CD14-positive monocyte (primary cell): Measurements from ENCODE around the gene CENPM. TPM values are rescaled to one million over a fixed set of nuclear protein-coding genes. Genes with fewer than 3 reads are reported as not detected.

Experiments used
- DNase-seq, 3 donors: peaks; one replicate each; pipeline ENCODE4 v3.0.0-alpha.2; 2011 to 2022
- H2AFZ ChIP-seq: 2 replicates; pipeline ENCODE4 v1.6.0; 2012; ENCODE audit warnings: mild to moderate bottlenecking, low read depth, low read length, inconsistent platforms; ENCODE audit not compliant: insufficient read depth, poor library complexity, severe bottlenecking
- H3K27ac ChIP-seq, 2 donors: 1 replicate in 1 of 2; 2 replicates in 1 of 2; pipeline ENCODE4 v1.5.1; 2012 to 2013; ENCODE audit warnings: low read length in 2 of 2, control low read depth in 1 of 2, inconsistent platforms in 1 of 2, low read depth in 1 of 2, mild to moderate bottlenecking in 1 of 2
- H3K27me3 ChIP-seq, 2 donors: one replicate each; pipeline versions ENCODE4 v1.6.0 to v1.6.1; 2011 to 2013; ENCODE audit warnings: low read length in 2 of 2; ENCODE audit not compliant: control insufficient read depth in 2 of 2, insufficient read depth in 2 of 2
- H3K36me3 ChIP-seq, 2 donors: replicated peaks in 1 of 2; 1 replicate in 1 of 2; 2 replicates in 1 of 2; pipeline versions ENCODE4 v1.5.1 to v1.6.1; 2012 to 2013; ENCODE audit warnings: low read length in 2 of 2, control low read depth in 1 of 2, inconsistent platforms in 1 of 2, mild to moderate bottlenecking in 1 of 2; ENCODE audit not compliant: insufficient read depth in 2 of 2, control insufficient read depth in 1 of 2
- H3K4me1 ChIP-seq, 2 donors: 1 replicate in 1 of 2; 2 replicates in 1 of 2; pipeline versions ENCODE4 v1.5.1 to v1.6.1; 2012 to 2013; ENCODE audit warnings: low read length in 2 of 2, control low read depth in 1 of 2, inconsistent platforms in 1 of 2, mild to moderate bottlenecking in 1 of 2, moderate library complexity in 1 of 2; ENCODE audit not compliant: insufficient read depth in 2 of 2, control insufficient read depth in 1 of 2
- H3K4me2 ChIP-seq: replicated peaks from 2 replicates; pipeline ENCODE3; 2012; ENCODE audit warnings: low read length, moderate library complexity, mild to moderate bottlenecking; ENCODE audit not compliant: poor library complexity, severe bottlenecking; ENCODE audit errors: extremely low read depth
- H3K4me3 ChIP-seq, 3 experiments: fragments of 200-600 bp in 1 of 3; sonication (generic) in 1 of 3; replicated peaks in 1 of 3; 1 replicate in 2 of 3; 2 replicates in 1 of 3; pipeline ENCODE4 v1.5.1; 2011 to 2013; ENCODE audit warnings: low read length in 3 of 3, mild to moderate bottlenecking in 3 of 3, control low read depth in 2 of 3, low read depth in 2 of 3, inconsistent platforms in 1 of 3, moderate library complexity in 1 of 3
- H3K79me2 ChIP-seq: 2 replicates; pipeline ENCODE4 v1.6.0; 2012; ENCODE audit warnings: mild to moderate bottlenecking, control low read depth, inconsistent platforms, low read length, moderate library complexity; ENCODE audit not compliant: insufficient read depth
- H3K9ac ChIP-seq: 2 replicates; pipeline ENCODE4 v1.6.0; 2017; ENCODE audit warnings: low read length, mild to moderate bottlenecking; ENCODE audit not compliant: insufficient read depth, poor library complexity, severe bottlenecking
- H3K9me3 ChIP-seq, 2 donors: replicated peaks in 1 of 2; 1 replicate in 1 of 2; 2 replicates in 1 of 2; pipeline versions ENCODE4 v1.5.1 to v1.6.1; 2012 to 2013; ENCODE audit warnings: low read length in 2 of 2, control low read depth in 1 of 2; ENCODE audit not compliant: control insufficient read depth in 1 of 2, insufficient read depth in 1 of 2
- H4K20me1 ChIP-seq: 2 replicates; pipeline ENCODE4 v1.6.0; 2012; ENCODE audit warnings: mild to moderate bottlenecking, low read length, control low read depth, moderate library complexity; ENCODE audit not compliant: insufficient read depth
- H3K27ac Mint-ChIP-seq, 7 donors: one replicate each; pipeline ENCODE4 v1.8.0; 2020; ENCODE audit warnings: mild to moderate bottlenecking in 7 of 7, mixed read lengths in 7 of 7, moderate library complexity in 6 of 7, inconsistent platforms in 2 of 7
- H3K27me3 Mint-ChIP-seq, 3 donors: one replicate each; pipeline ENCODE4 v1.8.0; 2021 to 2022; ENCODE audit warnings: low read depth in 3 of 3, mild to moderate bottlenecking in 3 of 3, mixed read lengths in 3 of 3, moderate library complexity in 3 of 3, inconsistent platforms in 1 of 3
- H3K36me3 Mint-ChIP-seq, 2 donors: one replicate each; pipeline ENCODE4 v1.8.0; 2020; ENCODE audit warnings: mixed read lengths in 2 of 2, inconsistent platforms in 1 of 2, mild to moderate bottlenecking in 1 of 2
- H3K4me1 Mint-ChIP-seq: one replicate; pipeline ENCODE4 v1.8.0; 2020; ENCODE audit warnings: mild to moderate bottlenecking, mixed read lengths
- H3K4me3 Mint-ChIP-seq, 2 donors: one replicate each; pipeline ENCODE4 v1.8.0; 2020; ENCODE audit warnings: mild to moderate bottlenecking in 2 of 2, mixed read lengths in 2 of 2, moderate library complexity in 1 of 2
- H3K9me3 Mint-ChIP-seq, 7 donors: one replicate each; pipeline ENCODE4 v1.8.0; 2020 to 2022; ENCODE audit warnings: mixed read lengths in 7 of 7, mild to moderate bottlenecking in 6 of 7, moderate library complexity in 6 of 7, inconsistent platforms in 2 of 7
- CTCF ChIP-seq: fragments of 200-600 bp; IDR thresholded peaks from one replicate; pipeline ENCODE4 v1.8.0; 2022; ENCODE audit warnings: antibody characterized with exemption, mild to moderate bottlenecking
- WGBS: methylation state at CpG from one replicate; pipeline ENCODE4 v1.1.5; 2013; ENCODE audit warnings: missing lambda C conversion rate; ENCODE audit not compliant: insufficient coverage; 5-methylcytosine and 5-hydroxymethylcytosine counted together
- intact Hi-C, 2 donors: fragments of 100-400 bp; cut with micrococcal nuclease; formaldehyde crosslinking; loops; one replicate each; pipeline versions ENCODE4 v1.15.0 to v1.15.1; 2023
- polyA plus RNA-seq, 3 donors: library from polyadenylated mRNA; depleted of rRNA in 1 of 3; unstranded in 2 of 3; stranded (reverse) in 1 of 3; fragments of 300-500 nt in 2 of 3; fragments of >200 nt in 1 of 3; fragmentation: Illumina TruSeq in 2 of 3; gene quantifications; 1 replicate in 2 of 3; 2 replicates in 1 of 3; pipeline ENCODE4 v1.2.3, GENCODE V29; 2012 to 2021

The CENPM gene
- polyA plus RNA-seq, 3 donors, result 0.20 TPM; not detected in 2

GRCh38 chr22:41971431-41971830, 24.5 kb upstream of the CENPM start:
- Mint-ChIP-seq H3K4me3 (no peak overlapping the region), H3K27ac (no peak overlapping the region), H3K36me3 (no peaks in the 10 kb centered on the region), H3K9me3 (peaks cover 0 to 6% (median 2%) of the 10 kb centered on the region in 7 donors), H3K4me1 (peaks cover 5% of the 10 kb centered on the region), H3K27me3 (peaks cover 36 to 40% (median 37%) of the 10 kb centered on the region in 3 donors)
- no peaks in the 10 kb centered on the region for H4K20me1 ChIP-seq
- H3K9ac ChIP-seq, result no peak overlapping the region
- WGBS, result 87% methylated on average over 8 of the region's 11 CpGs
- intact Hi-C loops, result no loop called here
- no peak overlapping the region for H2AFZ ChIP-seq
- H3K9me3 ChIP-seq, result peaks cover 0 to 4% of the 10 kb centered on the region in 2 donors
- H3K36me3 ChIP-seq, result no peaks in the 10 kb centered on the region
- H3K4me1 ChIP-seq, result peaks cover 3 to 5% of the 10 kb centered on the region in 2 donors
- no peak overlapping the region for H3K4me2 ChIP-seq
- H3K27me3 ChIP-seq, result peaks cover 16 to 20% of the 10 kb centered on the region in 2 donors
- no peaks in the 10 kb centered on the region for H3K79me2 ChIP-seq
- H3K27ac ChIP-seq, result no peak overlapping the region
- DNase-seq, result no peak
- no peak for TF ChIP-seq CTCF
- no peak overlapping the region for H3K4me3 ChIP-seq

DNA sequence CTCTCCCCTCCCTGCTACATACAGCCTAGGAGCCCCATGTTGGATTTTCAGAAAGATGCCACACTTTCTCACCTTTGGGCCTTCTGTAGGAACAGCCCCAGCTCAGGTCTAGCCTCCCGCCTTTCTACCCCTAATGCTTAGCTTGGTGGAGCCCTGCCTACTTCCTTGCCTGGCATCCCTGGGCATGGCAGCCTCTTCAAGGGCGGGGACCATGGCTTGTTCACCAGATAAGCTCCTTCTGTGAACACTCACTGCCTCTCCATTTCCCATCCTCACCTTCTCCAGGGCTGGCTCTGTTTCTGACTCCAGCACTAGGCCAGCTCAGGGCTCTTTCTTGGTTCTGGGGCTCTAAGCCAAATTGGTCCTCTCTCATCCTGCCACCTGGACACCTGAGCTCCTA, 23.6 kb upstream of the CENPM start:
- no peaks in the 10 kb centered on the region for H3K79me2 ChIP-seq
- intact Hi-C loops, result no loop called here
- H4K20me1 ChIP-seq, result no peaks in the 10 kb centered on the region
- H3K27me3 ChIP-seq, result peaks cover 8 to 12% of the 10 kb centered on the region in 2 donors
- no peak for DNase-seq
- H3K36me3 ChIP-seq, result no peaks in the 10 kb centered on the region
- no peak overlapping the region for H2AFZ ChIP-seq
- H3K4me2 ChIP-seq, result no peak overlapping the region
- H3K27ac ChIP-seq, result no peak overlapping the region
- H3K4me3 ChIP-seq, result no peak overlapping the region
- Mint-ChIP-seq H3K27me3 (peaks cover 29 to 31% (median 30%) of the 10 kb centered on the region in 3 donors), H3K36me3 (no peaks in the 10 kb centered on the region), H3K4me3 (no peak overlapping the region), H3K9me3 (peaks cover 0 to 3% (median 0%) of the 10 kb centered on the region in 7 donors), H3K4me1 (no peaks in the 10 kb centered on the region), H3K27ac (peak overlapping the region in 2 of 7 donors; percentile 8 to 38)
- no peak for TF ChIP-seq CTCF
- H3K9ac ChIP-seq, result no peak overlapping the region
- no peaks in the 10 kb centered on the region for H3K9me3 ChIP-seq
- no peaks in the 10 kb centered on the region for H3K4me1 ChIP-seq
- WGBS, result 92% methylated on average over 2 of the region's 2 CpGs
